SH-SY5Y (cell line): Measurements from ENCODE around the gene MAP2K6.

Experiments used
- GATA2 ChIP-seq: IDR thresholded peaks from 2 replicates; pipeline ENCODE4 v1.6.1; 2011; ENCODE audit warnings: mild to moderate bottlenecking, low read depth, low read length
- GATA3 ChIP-seq: IDR thresholded peaks from 2 replicates; pipeline ENCODE4 v1.6.1; 2011; ENCODE audit warnings: low read depth, mild to moderate bottlenecking, low read length, moderate library complexity

GRCh38 chr17:69577098-69577497 lies 162.6 kb downstream of the MAP2K6 start:
- TF ChIP-seq GATA3 (no peak), GATA2 (no peak)
